Liver (tissue), 3 donors: ENCODE data around the gene TRIM72.

Experiments used
- ATF3 ChIP-seq: IDR thresholded peaks from 2 replicates; pipeline ENCODE4 v1.6.1; 2016; ENCODE audit warnings: antibody characterized with exemption
- EGR1 ChIP-seq, 2 donors: IDR thresholded peaks; 2 replicates each; pipeline ENCODE4 v1.6.1; 2016 to 2018; ENCODE audit warnings: antibody characterized with exemption in 2 of 2, low read depth in 2 of 2
- FOXA1 ChIP-seq: IDR thresholded peaks from 2 replicates; pipeline ENCODE4 v1.6.1; 2016; ENCODE audit warnings: antibody characterized with exemption
- HNF4A ChIP-seq, 2 donors: conservative IDR thresholded peaks; 2 replicates each; pipeline ENCODE4 v1.6.1; 2016; ENCODE audit warnings: antibody characterized with exemption in 2 of 2, mild to moderate bottlenecking in 2 of 2
- RAD21 ChIP-seq, 2 donors: IDR thresholded peaks; 2 replicates each; pipeline ENCODE4 v1.6.1; 2016; ENCODE audit warnings: antibody characterized with exemption in 2 of 2, mild to moderate bottlenecking in 2 of 2
- SP1 ChIP-seq: IDR thresholded peaks from 2 replicates; pipeline ENCODE4 v1.6.1; 2018; ENCODE audit warnings: antibody characterized with exemption, mild to moderate bottlenecking
- TF ChIP-seq, protein P1 (sequence below): fragments of 150-350 bp; IDR thresholded peaks from 2 replicates; pipeline ENCODE4 v1.5.1; 2017; ENCODE audit warnings: improper control_type of control experiment, low read depth, low read length; ENCODE audit not compliant: missing input control
- donor health status: healthy.
- donor health status: healthy.

GRCh38 chr16:31223044-31223443 lies 9.1 kb downstream of the TRIM72 start:
- TF ChIP-seq EGR1 (IDR thresholded peaks at IDR 0.05; ENCODE audit: low read depth in 2 of 2) (no peak), RAD21 (IDR thresholded peaks at IDR 0.05) (no peak), HNF4A (conservative IDR thresholded peaks at IDR 0.05) (no peak), SP1 (no peak), ATF3 (no peak), FOXA1 (no peak)
- TF ChIP-seq, protein P1, sequence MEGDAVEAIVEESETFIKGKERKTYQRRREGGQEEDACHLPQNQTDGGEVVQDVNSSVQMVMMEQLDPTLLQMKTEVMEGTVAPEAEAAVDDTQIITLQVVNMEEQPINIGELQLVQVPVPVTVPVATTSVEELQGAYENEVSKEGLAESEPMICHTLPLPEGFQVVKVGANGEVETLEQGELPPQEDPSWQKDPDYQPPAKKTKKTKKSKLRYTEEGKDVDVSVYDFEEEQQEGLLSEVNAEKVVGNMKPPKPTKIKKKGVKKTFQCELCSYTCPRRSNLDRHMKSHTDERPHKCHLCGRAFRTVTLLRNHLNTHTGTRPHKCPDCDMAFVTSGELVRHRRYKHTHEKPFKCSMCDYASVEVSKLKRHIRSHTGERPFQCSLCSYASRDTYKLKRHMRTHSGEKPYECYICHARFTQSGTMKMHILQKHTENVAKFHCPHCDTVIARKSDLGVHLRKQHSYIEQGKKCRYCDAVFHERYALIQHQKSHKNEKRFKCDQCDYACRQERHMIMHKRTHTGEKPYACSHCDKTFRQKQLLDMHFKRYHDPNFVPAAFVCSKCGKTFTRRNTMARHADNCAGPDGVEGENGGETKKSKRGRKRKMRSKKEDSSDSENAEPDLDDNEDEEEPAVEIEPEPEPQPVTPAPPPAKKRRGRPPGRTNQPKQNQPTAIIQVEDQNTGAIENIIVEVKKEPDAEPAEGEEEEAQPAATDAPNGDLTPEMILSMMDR, result no peak
